Measurements from ENCODE around the gene TRIM63.

TRIM63 gene

GRCh38 chr1:26077524-26077923, 10.1 kb upstream of the TRIM63 start:
- Mint-ChIP-seq H3K27ac (no peak overlapping the region), H3K36me3 (no peaks in the 10 kb centered on the region), H3K4me1 (ENCODE audit: low read depth) (peaks cover 3% of the 10 kb centered on the region), H3K4me3 (no peak overlapping the region), H3K27me3 (peaks cover 12% of the 10 kb centered on the region), H3K9me3 (ENCODE audit: low read depth) (no peaks in the 10 kb centered on the region)

DNA sequence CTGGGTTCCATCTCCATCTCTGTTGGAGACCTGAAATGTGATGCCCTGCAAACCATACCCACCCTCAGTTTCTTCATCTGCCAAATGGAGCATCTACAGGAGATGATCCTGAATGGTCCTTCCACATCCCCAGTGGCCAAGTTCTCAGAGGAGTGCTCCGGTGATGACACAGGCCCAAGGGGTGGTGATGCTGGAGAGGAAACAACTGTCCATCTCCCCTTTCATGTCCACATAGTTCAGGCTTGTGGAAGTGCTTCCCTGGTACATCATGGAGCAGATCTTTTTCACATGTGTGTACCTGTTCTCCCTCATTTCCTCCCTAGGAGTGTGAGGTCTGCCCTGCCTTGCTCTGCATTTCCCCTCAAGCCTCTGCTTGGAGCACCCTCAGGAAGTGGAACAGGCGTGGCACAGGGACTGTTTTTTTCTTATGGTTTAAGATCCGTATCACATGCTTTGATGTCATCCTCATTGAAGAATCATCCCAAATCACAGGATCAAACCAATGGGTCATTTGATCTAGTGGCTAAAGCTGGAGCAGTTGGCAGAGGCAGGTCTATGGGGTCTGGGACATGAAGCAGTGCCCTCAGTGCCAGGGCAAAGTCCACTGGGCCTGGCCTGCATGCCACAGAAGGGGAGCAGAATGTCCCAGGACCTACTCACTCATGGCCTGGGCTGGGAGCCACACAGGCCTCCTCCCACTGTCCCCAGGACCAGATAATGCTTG, 8.2 kb upstream of the TRIM63 start:
- Mint-ChIP-seq H3K4me1 (ENCODE audit: low read depth) (peaks cover 3% of the 10 kb centered on the region), H3K27ac (no peak overlapping the region), H3K9me3 (ENCODE audit: low read depth) (no peaks in the 10 kb centered on the region), H3K4me3 (no peak overlapping the region), H3K36me3 (no peaks in the 10 kb centered on the region), H3K27me3 (peaks cover 12% of the 10 kb centered on the region)

DNA sequence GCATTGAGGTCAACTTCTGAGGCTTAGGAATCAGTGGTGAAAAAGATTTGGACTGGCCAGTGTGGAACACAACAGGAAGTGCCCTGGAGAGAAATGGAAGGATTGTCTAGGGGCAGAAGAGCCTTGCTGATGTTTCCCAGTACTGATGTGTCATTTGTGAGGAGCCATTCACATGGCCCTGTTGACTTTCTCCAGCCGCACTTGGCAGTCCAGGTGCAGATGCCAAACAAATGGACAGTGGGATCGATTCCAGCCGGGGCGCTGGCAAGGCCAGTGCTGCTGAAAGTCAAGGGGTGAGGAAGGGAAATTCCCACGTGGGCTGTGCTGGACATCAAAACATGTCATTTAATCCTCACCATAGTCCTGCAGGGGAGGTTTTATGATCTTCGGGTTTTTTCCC, 4.9 kb upstream of the TRIM63 start:
- peaks cover 12% of the 10 kb centered on the region for H3K27me3 Mint-ChIP-seq
- H3K9me3 Mint-ChIP-seq (ENCODE audit: low read depth), result no peaks in the 10 kb centered on the region
- H3K4me3 Mint-ChIP-seq, result no peak overlapping the region
- no peak overlapping the region for H3K27ac Mint-ChIP-seq
- H3K36me3 Mint-ChIP-seq, result no peaks in the 10 kb centered on the region
- H3K4me1 Mint-ChIP-seq (ENCODE audit: low read depth), result peaks cover 3% of the 10 kb centered on the region

DNA sequence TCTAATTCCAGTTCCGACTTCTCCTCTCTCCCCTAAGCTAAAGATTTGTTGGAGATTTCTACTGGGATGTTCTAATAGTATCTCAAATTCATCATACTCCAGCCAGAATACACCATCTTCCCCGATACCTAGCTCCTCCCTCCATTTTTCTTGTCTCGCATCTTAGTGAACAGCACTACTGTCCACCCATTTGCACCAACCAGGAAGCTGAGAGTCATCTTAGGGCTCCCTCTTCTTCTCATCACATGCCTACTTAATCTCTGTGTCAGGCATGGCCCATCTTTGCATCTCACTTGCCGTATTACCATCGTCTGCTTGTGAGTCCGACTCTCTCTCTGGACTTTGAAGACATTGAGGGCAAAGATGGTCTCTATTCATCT, 3.5 kb upstream of the TRIM63 start:
- Mint-ChIP-seq H3K27me3 (peaks cover 7% of the 10 kb centered on the region), H3K36me3 (no peaks in the 10 kb centered on the region), H3K4me3 (no peak overlapping the region), H3K27ac (no peak overlapping the region), H3K4me1 (ENCODE audit: low read depth) (peaks cover 3% of the 10 kb centered on the region), H3K9me3 (ENCODE audit: low read depth) (no peaks in the 10 kb centered on the region)

DNA sequence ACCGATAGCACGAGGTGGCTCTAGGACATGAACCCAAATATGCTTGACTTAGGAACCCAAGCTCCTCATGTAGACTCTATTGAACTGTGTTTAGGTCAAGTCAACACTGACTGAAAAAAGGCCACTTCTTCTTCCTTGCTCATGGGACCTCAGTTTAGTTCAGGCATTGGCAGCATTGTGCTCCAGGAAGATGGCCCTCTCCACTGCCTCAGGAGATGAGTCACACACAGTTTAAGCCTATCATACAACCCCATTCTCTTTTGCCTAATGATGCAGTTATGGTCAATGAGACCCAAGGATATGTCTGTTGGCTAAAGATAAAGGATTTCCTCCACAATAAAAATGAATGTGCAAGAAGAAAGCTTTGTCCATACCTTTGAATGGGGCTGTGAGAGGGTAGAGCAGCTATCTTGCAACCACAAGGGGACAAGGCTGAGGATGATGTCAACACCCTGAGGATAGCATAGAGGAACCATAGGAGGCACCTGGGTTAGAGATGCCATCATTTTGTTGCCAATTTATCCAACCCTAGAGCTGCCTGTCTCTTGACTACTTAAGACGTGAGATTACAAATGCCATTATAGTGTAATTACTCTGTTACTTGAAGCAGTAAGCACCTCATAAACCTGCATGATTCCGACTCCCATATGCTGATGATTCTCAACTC, 3.0 kb upstream of the TRIM63 start:
- H3K27ac Mint-ChIP-seq, result no peak overlapping the region
- peaks cover 4% of the 10 kb centered on the region for H3K27me3 Mint-ChIP-seq
- no peak overlapping the region for H3K4me3 Mint-ChIP-seq
- no peaks in the 10 kb centered on the region for H3K36me3 Mint-ChIP-seq
- no peaks in the 10 kb centered on the region for H3K4me1 Mint-ChIP-seq (ENCODE audit: low read depth)
- H3K9me3 Mint-ChIP-seq (ENCODE audit: low read depth), result no peaks in the 10 kb centered on the region

DNA sequence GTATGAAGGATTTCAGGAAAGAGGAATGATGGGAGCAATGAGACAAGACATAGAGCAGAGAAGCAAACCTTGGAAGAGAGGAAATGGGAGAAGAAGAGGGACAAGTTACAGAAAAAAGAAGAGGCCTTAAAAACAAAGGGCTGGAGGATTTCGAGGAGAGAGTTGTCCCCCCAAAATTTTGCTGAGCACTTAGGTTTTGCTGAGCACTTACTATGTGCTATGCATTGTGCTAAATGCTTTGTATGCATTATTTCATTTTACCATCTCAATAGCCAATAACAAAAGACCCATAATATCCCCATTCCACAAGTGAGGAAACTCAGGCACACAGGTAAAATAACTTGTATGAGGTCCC, 2.5 kb upstream of the TRIM63 start:
- Mint-ChIP-seq H3K36me3 (no peaks in the 10 kb centered on the region), H3K27me3 (peaks cover 4% of the 10 kb centered on the region), H3K9me3 (ENCODE audit: low read depth) (no peaks in the 10 kb centered on the region), H3K27ac (no peak overlapping the region), H3K4me1 (ENCODE audit: low read depth) (no peaks in the 10 kb centered on the region), H3K4me3 (no peak overlapping the region)

DNA sequence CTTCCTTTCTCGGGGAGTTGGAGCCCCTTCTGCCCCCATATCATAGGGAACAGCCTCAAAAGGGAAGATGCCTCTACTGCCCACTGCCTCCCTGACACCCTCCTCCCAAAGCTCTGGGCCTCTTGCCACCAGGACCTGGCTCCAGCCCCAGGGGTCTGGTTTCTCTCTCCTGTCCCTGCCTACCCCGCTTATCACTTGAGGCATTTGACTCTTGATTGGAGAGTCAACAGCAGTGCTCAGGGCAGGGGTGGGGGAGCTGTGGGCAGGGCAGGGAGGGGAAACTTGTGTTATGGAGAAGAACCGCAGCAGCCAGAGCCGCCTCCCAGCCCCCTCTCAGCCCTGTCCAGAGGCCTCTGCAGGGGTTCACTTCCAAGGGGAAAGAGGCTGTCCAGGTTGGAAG, 573 bp downstream of the TRIM63 start:
- Mint-ChIP-seq H3K4me3 (no peak overlapping the region), H3K27me3 (no peaks in the 10 kb centered on the region)

GRCh38 chr1:26066160-26066559, 1.3 kb downstream of the TRIM63 start:
- Mint-ChIP-seq H3K4me3 (no peak overlapping the region), H3K9me3 (ENCODE audit: low read depth) (no peaks in the 10 kb centered on the region), H3K27ac (no peak overlapping the region), H3K27me3 (no peaks in the 10 kb centered on the region), H3K36me3 (no peaks in the 10 kb centered on the region), H3K4me1 (ENCODE audit: low read depth) (no peaks in the 10 kb centered on the region)

More for the DNA sequence above, 573 bp downstream of the TRIM63 start:
- no peaks in the 10 kb centered on the region for H3K36me3 Mint-ChIP-seq
- H3K27ac Mint-ChIP-seq, result no peak overlapping the region
- H3K4me1 Mint-ChIP-seq (ENCODE audit: low read depth), result no peaks in the 10 kb centered on the region
- no peaks in the 10 kb centered on the region for H3K9me3 Mint-ChIP-seq (ENCODE audit: low read depth)

DNA sequence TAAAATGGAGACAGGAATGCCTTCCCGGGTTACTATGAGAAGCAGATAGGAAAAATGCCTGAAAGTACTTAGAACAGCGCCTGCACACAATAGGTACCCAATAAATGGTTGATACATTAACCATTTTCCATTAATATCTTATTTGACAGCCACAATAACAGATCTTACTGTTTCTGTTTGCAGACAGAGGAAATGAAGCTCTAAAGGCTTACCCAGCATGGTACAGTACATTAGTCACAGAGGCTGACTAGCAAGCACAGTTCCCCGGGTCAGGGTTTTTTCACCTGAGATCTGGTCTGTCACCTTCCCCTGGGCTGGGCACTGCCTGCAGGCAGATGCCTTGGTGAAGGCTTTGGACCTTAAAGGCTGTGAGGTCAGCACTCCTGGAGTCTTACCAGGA, 2.9 kb downstream of the TRIM63 start:
- H3K27me3 Mint-ChIP-seq, result peaks cover 3% of the 10 kb centered on the region
- H3K27ac Mint-ChIP-seq, result no peak overlapping the region

GRCh38 chr1:26060832-26061574, 6.4 kb downstream of the TRIM63 start:
- Mint-ChIP-seq H3K9me3 (ENCODE audit: low read depth) (no peaks in the 10 kb centered on the region), H3K36me3 (no peaks in the 10 kb centered on the region), H3K27me3 (peaks cover 6% of the 10 kb centered on the region), H3K4me3 (no peak overlapping the region), H3K27ac (no peak overlapping the region), H3K4me1 (ENCODE audit: low read depth) (no peaks in the 10 kb centered on the region)

More for the DNA sequence above, 2.9 kb downstream of the TRIM63 start:
- Mint-ChIP-seq H3K4me1 (ENCODE audit: low read depth) (no peaks in the 10 kb centered on the region), H3K4me3 (no peak overlapping the region), H3K36me3 (no peaks in the 10 kb centered on the region), H3K9me3 (ENCODE audit: low read depth) (no peaks in the 10 kb centered on the region)

DNA sequence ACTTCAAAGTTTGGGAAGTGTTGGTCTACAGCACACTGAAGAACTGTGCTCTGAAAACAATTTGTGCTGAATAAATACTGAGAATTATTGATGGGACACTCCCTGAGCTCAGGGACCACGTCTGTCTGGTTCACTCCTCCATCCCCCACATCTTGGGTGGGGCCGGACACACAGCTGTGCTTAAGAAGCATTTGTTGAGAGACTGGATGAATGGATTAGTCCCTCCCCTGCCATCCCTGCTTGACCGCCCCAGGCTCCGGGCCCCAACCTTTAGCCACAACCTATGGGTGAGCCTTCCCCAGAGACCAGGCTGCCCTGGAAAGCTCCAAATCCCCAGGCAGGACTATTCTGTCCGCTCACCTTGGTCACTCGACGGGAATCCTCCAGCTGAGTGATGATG, 7.5 kb downstream of the TRIM63 start:
- peaks cover 11% of the 10 kb centered on the region for H3K27me3 Mint-ChIP-seq
- H3K4me1 Mint-ChIP-seq (ENCODE audit: low read depth), result no peaks in the 10 kb centered on the region
- no peak overlapping the region for H3K27ac Mint-ChIP-seq
- no peaks in the 10 kb centered on the region for H3K9me3 Mint-ChIP-seq (ENCODE audit: low read depth)
- H3K36me3 Mint-ChIP-seq, result no peaks in the 10 kb centered on the region
- no peak overlapping the region for H3K4me3 Mint-ChIP-seq

- H3K27me3 Mint-ChIP-seq, result peaks cover 13% of the 10 kb centered on the region
- H3K36me3 Mint-ChIP-seq, result no peaks in the 10 kb centered on the region
- H3K27ac Mint-ChIP-seq, result no peak overlapping the region
- no peak overlapping the region for H3K4me3 Mint-ChIP-seq
- H3K9me3 Mint-ChIP-seq (ENCODE audit: low read depth), result no peaks in the 10 kb centered on the region
- no peaks in the 10 kb centered on the region for H3K4me1 Mint-ChIP-seq (ENCODE audit: low read depth)
These were observed 9.3 kb downstream of the TRIM63 start for GRCh38 chr1:26058052-26058595.

DNA sequence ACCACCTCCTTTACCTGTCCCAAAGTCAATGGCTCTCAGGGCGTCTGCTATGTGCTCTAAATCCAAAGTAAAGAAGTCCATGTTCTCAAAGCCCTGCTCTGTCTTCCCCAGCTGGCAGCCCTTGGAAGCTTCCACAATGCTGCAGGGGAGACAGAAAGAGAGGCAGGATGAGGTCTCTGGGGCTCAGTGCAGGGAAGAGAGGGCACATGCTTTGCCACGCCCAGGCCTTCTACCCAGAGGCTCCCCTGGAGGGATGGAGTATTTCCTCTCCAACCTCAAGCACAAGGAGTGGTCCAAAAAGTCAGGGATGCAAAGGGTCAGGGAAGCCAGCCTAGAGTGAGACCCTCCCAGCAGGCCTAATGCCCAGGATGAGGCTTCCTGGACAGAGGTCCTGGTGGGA, 10.2 kb downstream of the TRIM63 start:
- no peaks in the 10 kb centered on the region for H3K36me3 Mint-ChIP-seq
- no peak overlapping the region for H3K4me3 Mint-ChIP-seq
- no peaks in the 10 kb centered on the region for H3K4me1 Mint-ChIP-seq (ENCODE audit: low read depth)
- H3K27me3 Mint-ChIP-seq, result peaks cover 13% of the 10 kb centered on the region
- H3K27ac Mint-ChIP-seq, result no peak overlapping the region
- H3K9me3 Mint-ChIP-seq (ENCODE audit: low read depth), result no peaks in the 10 kb centered on the region

- Mint-ChIP-seq H3K27ac (no peak overlapping the region), H3K27me3 (peaks cover 13% of the 10 kb centered on the region), H3K9me3 (ENCODE audit: low read depth) (no peaks in the 10 kb centered on the region), H3K4me1 (ENCODE audit: low read depth) (no peaks in the 10 kb centered on the region), H3K4me3 (no peak overlapping the region), H3K36me3 (no peaks in the 10 kb centered on the region)
These were observed 12.4 kb downstream of the TRIM63 start for GRCh38 chr1:26055041-26055440.
